Chondrocyte (in vitro differentiated cells): ENCODE data around the gene IL31RA. TPM values are rescaled to one million over a fixed set of nuclear protein-coding genes. Genes with fewer than 3 reads are reported as not detected.

Source experiments
- DNase-seq: peaks from one replicate; pipeline ENCODE4 v3.0.0; 2021; ENCODE audit warnings: mixed read lengths, low spot score
- H3K27ac Mint-ChIP-seq: one replicate; pipeline ENCODE4 v1.8.0; 2021; ENCODE audit warnings: mild to moderate bottlenecking, moderate library complexity, mixed read lengths; ENCODE audit not compliant: unreplicated experiment
- H3K27me3 Mint-ChIP-seq: 2 replicates; pipeline ENCODE4 v1.8.0; 2021; ENCODE audit warnings: low read depth, mixed read lengths
- H3K36me3 Mint-ChIP-seq: 2 replicates; pipeline ENCODE4 v1.8.0; 2021; ENCODE audit warnings: low read depth, mixed read lengths
- H3K4me1 Mint-ChIP-seq: 2 replicates; pipeline ENCODE4 v1.8.0; 2021; ENCODE audit warnings: low read depth, mild to moderate bottlenecking, mixed read lengths
- H3K4me3 Mint-ChIP-seq: one replicate; pipeline ENCODE4 v1.8.0; 2021; ENCODE audit warnings: mild to moderate bottlenecking, moderate library complexity, mixed read lengths; ENCODE audit not compliant: unreplicated experiment
- H3K9me3 Mint-ChIP-seq: 2 replicates; pipeline ENCODE4 v1.8.0; 2021; ENCODE audit warnings: low read depth, mixed read lengths
- total RNA-seq: library from RNA; stranded (reverse); gene quantifications from 3 replicates; pipeline ENCODE4 v1.2.1, GENCODE V29; 2021
- TF ChIP-seq, protein P1 (sequence below): fragments of 200-600 bp; sonication (generic); IDR thresholded peaks from 2 replicates; pipeline ENCODE4 v1.5.0; 2021; ENCODE audit warnings: antibody characterized with exemption, mild to moderate bottlenecking, moderate library complexity

Gene IL31RA
- total RNA-seq, 1 donor from 2014 or later: 1.9 TPM

DNA sequence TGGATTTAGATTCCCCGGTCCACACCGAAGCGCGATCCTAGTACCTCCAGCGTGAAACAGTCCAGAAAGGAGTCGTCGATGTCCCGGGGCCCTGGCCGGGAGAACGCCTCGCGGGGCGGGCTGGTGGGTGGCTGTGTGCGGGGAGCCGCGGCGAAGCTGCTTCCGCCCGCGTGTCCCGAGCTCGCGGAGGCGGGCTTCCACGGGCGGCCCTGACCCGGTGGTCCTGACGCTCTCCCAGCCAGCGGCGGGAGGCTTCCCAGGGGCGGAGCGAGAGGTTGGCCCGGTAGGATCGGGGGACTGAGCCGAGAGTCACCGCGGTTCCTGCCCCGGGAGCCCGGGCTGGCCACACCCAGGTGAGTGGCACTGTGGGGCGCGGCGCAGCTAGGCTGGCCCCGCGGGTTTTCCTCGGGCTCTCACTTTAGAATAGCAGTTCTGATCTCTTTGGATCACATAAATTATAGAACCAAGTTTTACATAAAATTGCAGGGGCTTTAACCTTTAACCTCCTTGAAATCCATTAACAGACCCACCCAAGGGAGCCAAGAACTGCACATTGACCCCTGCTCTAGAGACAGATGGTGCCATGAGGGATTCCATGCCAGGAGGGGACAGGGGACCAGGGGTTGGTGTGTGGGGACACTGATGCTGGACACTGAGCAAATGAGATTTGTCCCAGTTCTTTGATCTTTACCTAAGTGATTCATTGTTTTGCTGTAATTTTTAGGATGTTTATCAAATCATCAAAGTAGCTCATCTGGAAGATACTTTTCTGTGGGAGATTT is 29.2 kb upstream of the IL31RA start:
- H3K9me3 Mint-ChIP-seq: no peaks in the 10 kb centered on the region
- H3K27me3 Mint-ChIP-seq: peaks cover 22% of the 10 kb centered on the region
- TF ChIP-seq, protein P1, sequence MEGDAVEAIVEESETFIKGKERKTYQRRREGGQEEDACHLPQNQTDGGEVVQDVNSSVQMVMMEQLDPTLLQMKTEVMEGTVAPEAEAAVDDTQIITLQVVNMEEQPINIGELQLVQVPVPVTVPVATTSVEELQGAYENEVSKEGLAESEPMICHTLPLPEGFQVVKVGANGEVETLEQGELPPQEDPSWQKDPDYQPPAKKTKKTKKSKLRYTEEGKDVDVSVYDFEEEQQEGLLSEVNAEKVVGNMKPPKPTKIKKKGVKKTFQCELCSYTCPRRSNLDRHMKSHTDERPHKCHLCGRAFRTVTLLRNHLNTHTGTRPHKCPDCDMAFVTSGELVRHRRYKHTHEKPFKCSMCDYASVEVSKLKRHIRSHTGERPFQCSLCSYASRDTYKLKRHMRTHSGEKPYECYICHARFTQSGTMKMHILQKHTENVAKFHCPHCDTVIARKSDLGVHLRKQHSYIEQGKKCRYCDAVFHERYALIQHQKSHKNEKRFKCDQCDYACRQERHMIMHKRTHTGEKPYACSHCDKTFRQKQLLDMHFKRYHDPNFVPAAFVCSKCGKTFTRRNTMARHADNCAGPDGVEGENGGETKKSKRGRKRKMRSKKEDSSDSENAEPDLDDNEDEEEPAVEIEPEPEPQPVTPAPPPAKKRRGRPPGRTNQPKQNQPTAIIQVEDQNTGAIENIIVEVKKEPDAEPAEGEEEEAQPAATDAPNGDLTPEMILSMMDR: no peak
- H3K27ac Mint-ChIP-seq: no peak overlapping the region
- H3K4me3 Mint-ChIP-seq: peak overlapping the region; percentile 63
- H3K4me1 Mint-ChIP-seq: peaks cover 5% of the 10 kb centered on the region
- DNase-seq: no peak
- no peaks in the 10 kb centered on the region for H3K36me3 Mint-ChIP-seq

DNA sequence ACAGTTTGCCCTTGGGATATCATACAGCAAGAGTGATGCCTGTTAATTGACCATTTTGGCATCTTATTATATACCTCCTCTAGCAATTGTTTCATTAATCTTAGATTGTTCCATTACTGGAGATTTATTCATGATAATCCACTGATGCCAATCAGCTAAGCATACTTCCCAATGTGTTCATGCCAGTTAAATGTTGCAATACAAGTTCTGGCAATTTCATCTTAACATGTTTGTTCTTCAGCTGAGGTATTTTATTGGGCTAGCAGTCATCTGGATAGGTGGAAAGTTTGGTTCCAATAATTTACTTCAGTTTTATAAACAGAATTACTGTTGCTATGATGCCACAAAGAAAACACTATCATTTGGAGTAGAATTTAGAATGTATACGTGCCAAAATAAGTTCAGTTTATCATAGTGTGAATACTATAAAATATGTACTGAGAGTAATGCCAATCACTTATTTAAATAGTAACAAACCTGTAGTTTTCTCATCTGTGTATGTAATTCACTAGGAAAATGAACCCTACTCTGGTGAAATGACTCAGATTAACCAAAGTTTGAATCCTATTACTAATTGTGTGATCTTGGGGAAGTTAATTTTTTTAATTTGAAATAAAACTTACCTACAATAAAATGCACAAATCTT is 27.9 kb upstream of the IL31RA start:
- TF ChIP-seq, protein P1: no peak
- H3K4me1 Mint-ChIP-seq: peaks cover 3% of the 10 kb centered on the region
- peaks cover 22% of the 10 kb centered on the region for H3K27me3 Mint-ChIP-seq
- no peak overlapping the region for H3K27ac Mint-ChIP-seq
- H3K36me3 Mint-ChIP-seq: no peaks in the 10 kb centered on the region
- no peak overlapping the region for H3K4me3 Mint-ChIP-seq
- DNase-seq: no peak
- no peaks in the 10 kb centered on the region for H3K9me3 Mint-ChIP-seq

DNA sequence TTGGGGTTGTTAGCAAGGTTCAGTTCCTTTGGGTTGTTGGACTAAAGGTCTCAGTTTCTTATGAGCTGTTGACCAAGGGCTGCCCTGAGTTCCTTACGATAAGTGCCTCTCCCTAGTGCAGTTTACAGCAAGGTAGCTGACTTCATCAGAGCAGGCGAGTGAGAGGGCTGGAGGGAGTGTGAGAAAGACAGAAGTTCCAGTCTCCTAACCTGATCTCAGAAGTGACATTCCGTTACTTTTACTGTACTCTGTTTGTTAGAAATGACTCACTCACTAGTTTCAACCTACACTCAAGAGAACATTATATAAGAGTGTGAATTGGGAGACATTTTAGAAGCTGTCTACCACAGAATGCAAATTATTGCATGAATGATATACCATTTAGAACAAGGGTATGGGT is 21.2 kb upstream of the IL31RA start:
- peaks cover 6% of the 10 kb centered on the region for H3K4me1 Mint-ChIP-seq
- H3K27me3 Mint-ChIP-seq: no peaks in the 10 kb centered on the region
- H3K9me3 Mint-ChIP-seq: no peaks in the 10 kb centered on the region
- H3K27ac Mint-ChIP-seq: no peak overlapping the region
- H3K4me3 Mint-ChIP-seq: no peak overlapping the region
- DNase-seq: no peak
- TF ChIP-seq, protein P1: no peak
- no peaks in the 10 kb centered on the region for H3K36me3 Mint-ChIP-seq

DNA sequence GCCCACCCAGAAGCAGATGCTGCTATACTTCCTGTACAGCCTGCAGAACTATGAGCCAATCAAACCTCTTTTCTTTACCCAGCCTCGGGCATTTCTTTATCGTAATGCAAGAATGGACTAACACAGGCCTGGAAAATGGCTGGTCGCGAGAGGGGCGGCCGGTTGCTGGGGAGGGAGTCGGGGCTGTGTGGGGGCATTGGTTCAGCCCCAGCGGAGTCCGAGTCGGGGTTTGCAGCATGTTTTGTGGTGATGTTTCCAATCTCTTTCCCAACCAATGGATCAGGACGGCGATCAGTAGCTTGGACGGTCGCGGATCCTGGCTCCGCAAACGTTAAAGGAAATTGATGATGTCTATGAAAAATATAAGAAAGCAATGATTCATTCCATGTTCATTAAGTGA is 18.7 kb upstream of the IL31RA start:
- H3K27me3 Mint-ChIP-seq: no peaks in the 10 kb centered on the region
- H3K4me1 Mint-ChIP-seq: peaks cover 6% of the 10 kb centered on the region
- H3K4me3 Mint-ChIP-seq: no peak overlapping the region
- no peaks in the 10 kb centered on the region for H3K36me3 Mint-ChIP-seq
- TF ChIP-seq, protein P1: no peak
- H3K27ac Mint-ChIP-seq: no peak overlapping the region
- no peak for DNase-seq
- no peaks in the 10 kb centered on the region for H3K9me3 Mint-ChIP-seq

DNA sequence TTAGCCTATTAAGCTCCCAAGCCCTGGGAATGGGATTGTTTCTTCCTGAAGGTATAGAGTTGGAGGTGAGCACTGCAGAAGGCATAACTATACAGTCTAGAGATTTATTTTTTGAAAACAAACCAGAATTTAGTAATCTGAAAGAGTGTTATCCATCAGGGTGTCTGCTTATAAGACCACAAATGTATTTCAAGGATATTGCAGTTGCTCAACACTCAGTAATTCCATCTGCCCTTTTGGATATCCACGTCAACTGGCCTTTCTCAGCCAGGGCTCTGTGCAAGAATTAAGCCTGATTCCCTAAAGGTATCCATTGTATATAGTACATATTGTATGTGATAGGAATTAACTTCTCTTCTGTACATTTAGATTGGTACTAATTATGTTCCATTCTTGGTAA is 15.0 kb upstream of the IL31RA start:
- no peak for DNase-seq
- Mint-ChIP-seq H3K4me3 (no peak overlapping the region), H3K36me3 (no peaks in the 10 kb centered on the region), H3K27me3 (peaks cover 5% of the 10 kb centered on the region), H3K4me1 (no peaks in the 10 kb centered on the region), H3K9me3 (no peaks in the 10 kb centered on the region), H3K27ac (no peak overlapping the region)
- TF ChIP-seq, protein P1: no peak
